ENCODE measurements around the gene ZNF367. TPM values are rescaled to one million over a fixed set of nuclear protein-coding genes. Genes with fewer than 3 reads are reported as not detected.

ZNF367 gene
- total RNA-seq, 1 donor from 2014 or later: 13.3 TPM

- no peaks in the 10 kb centered on the region for H3K27me3 Mint-ChIP-seq (ENCODE audit: low read depth)
- no peaks in the 10 kb centered on the region for H3K9me3 Mint-ChIP-seq
- H3K36me3 Mint-ChIP-seq (ENCODE audit: low read depth): peaks cover 3% of the 10 kb centered on the region
- H3K4me3 Mint-ChIP-seq: peak overlapping the region; percentile 90
- TF ChIP-seq, protein P1, sequence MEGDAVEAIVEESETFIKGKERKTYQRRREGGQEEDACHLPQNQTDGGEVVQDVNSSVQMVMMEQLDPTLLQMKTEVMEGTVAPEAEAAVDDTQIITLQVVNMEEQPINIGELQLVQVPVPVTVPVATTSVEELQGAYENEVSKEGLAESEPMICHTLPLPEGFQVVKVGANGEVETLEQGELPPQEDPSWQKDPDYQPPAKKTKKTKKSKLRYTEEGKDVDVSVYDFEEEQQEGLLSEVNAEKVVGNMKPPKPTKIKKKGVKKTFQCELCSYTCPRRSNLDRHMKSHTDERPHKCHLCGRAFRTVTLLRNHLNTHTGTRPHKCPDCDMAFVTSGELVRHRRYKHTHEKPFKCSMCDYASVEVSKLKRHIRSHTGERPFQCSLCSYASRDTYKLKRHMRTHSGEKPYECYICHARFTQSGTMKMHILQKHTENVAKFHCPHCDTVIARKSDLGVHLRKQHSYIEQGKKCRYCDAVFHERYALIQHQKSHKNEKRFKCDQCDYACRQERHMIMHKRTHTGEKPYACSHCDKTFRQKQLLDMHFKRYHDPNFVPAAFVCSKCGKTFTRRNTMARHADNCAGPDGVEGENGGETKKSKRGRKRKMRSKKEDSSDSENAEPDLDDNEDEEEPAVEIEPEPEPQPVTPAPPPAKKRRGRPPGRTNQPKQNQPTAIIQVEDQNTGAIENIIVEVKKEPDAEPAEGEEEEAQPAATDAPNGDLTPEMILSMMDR (conservative IDR thresholded peaks at IDR 0.05): no peak
- H3K27ac Mint-ChIP-seq (ENCODE audit: unreplicated experiment): peak overlapping the region; percentile 88
- DNase-seq (ENCODE audit: low read depth, low spot score): peak; percentile 57
- peaks cover 36% of the 10 kb centered on the region for H3K4me1 Mint-ChIP-seq
Measured at GRCh38 chr9:96418920-96419690, 935 bp upstream of the ZNF367 start.

GRCh38 chr9:96417661-96418082, 498 bp downstream of the ZNF367 start:
- Mint-ChIP-seq H3K9me3 (no peaks in the 10 kb centered on the region), H3K27ac (ENCODE audit: unreplicated experiment) (peak overlapping the region; percentile 96), H3K36me3 (ENCODE audit: low read depth) (peaks cover 3% of the 10 kb centered on the region), H3K4me1 (peaks cover 49% of the 10 kb centered on the region), H3K27me3 (ENCODE audit: low read depth) (no peaks in the 10 kb centered on the region), H3K4me3 (peak overlapping the region; percentile 88)
- DNase-seq (ENCODE audit: low read depth, low spot score): peak; percentile 20
- TF ChIP-seq, protein P1 (conservative IDR thresholded peaks at IDR 0.05): no peak

DNA sequence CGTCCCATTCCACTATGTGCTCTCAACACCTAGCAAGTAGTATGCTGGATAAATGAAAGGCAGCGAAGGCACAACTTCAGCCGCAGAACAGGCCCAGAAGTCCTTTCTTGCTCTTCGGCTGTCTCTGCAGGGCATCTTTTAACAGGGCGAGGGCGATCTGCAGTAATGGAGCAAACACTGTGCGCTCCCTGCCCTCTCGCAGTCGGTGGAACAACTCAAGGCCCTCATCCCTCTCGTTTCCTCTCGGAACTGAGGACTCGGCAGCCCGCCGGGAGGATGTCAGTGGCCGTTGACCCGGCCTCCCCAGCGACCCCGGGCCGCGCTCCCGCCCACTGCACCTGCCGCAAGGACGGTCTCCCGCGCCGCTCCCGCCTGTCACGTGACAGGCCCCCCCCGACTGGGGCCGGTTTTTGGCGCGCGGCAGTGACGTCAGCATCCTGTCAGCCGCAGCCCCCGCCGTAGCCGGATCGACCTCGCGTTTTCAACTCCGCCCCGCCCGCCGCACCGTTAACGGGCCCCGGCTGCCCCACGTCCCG, 1.1 kb downstream of the ZNF367 start:
- Mint-ChIP-seq H3K27ac (ENCODE audit: unreplicated experiment) (peak overlapping the region; percentile 96), H3K36me3 (ENCODE audit: low read depth) (peaks cover 3% of the 10 kb centered on the region), H3K9me3 (no peaks in the 10 kb centered on the region), H3K4me1 (peaks cover 49% of the 10 kb centered on the region), H3K27me3 (ENCODE audit: low read depth) (no peaks in the 10 kb centered on the region), H3K4me3 (peak overlapping the region; percentile 95)
- DNase-seq (ENCODE audit: low read depth, low spot score): peak; percentile 77
- TF ChIP-seq, protein P1 (conservative IDR thresholded peaks at IDR 0.05): no peak

DNA sequence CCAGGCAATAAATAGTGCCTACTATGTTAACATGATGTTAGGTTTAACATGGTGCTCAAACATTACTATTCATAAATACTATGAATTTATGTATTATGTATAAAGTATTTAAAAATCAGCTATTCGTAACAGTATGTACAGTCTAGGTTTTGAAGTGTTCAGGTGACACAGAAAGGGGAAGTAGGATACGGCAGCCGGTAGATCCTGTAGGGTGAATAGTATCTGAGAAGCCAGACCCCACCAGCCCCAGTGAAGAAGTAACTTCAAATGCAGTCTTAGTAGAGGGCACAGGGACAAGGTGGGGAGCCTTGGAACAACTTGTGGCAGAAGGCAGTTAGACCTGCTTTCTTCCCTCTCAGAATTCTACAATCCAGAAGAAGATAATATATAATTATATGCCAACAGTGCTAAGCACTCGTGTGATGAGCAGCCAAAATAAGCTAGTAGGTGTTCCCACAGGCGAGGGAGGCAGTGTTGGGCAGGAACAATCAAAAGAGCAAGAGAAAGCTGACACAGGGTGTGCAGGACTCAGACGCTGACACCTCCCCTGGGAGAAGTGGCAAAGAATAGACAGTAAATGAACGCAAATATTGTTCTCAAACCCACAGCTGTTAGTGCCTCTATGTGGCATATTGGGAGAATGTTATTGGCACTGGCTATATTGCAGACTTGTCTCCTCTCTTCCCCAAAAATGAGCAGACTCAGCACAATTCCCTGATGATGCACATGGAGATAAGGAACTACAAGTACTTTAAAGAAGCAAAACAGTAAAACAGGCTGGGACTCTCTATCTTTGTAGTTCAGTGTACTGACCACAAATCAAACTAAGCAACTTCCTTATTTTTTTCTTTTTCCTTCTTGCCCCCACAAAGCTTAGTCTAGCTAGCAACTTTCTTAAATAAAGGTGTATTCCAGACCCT, 4.6 kb downstream of the ZNF367 start:
- no peak for DNase-seq (ENCODE audit: low read depth, low spot score)
- peak overlapping the region; percentile 72 for H3K4me3 Mint-ChIP-seq
- peaks cover 35% of the 10 kb centered on the region for H3K4me1 Mint-ChIP-seq
- TF ChIP-seq, protein P1 (conservative IDR thresholded peaks at IDR 0.05): no peak
- H3K9me3 Mint-ChIP-seq: no peaks in the 10 kb centered on the region
- no peaks in the 10 kb centered on the region for H3K27me3 Mint-ChIP-seq (ENCODE audit: low read depth)
- H3K27ac Mint-ChIP-seq (ENCODE audit: unreplicated experiment): no peak overlapping the region
- H3K36me3 Mint-ChIP-seq (ENCODE audit: low read depth): peaks cover 10% of the 10 kb centered on the region

GRCh38 chr9:96412174-96412913, 5.8 kb downstream of the ZNF367 start:
- Mint-ChIP-seq H3K36me3 (ENCODE audit: low read depth) (peaks cover 13% of the 10 kb centered on the region), H3K4me3 (no peak overlapping the region), H3K4me1 (peaks cover 38% of the 10 kb centered on the region), H3K27ac (ENCODE audit: unreplicated experiment) (no peak overlapping the region), H3K9me3 (no peaks in the 10 kb centered on the region), H3K27me3 (ENCODE audit: low read depth) (no peaks in the 10 kb centered on the region)
- TF ChIP-seq, protein P1 (conservative IDR thresholded peaks at IDR 0.05): no peak
- no peak for DNase-seq (ENCODE audit: low read depth, low spot score)

All from neural crest cell (in vitro differentiated cells).